ENCODE measurements around the gene PMF1. TPM values are rescaled to one million over a fixed set of nuclear protein-coding genes. Genes with fewer than 3 reads are reported as not detected.

Gene PMF1
- total RNA-seq (10 to 100 TPM; 31.4 to 38.5 TPM), polyA plus RNA-seq (10 to 100 TPM; 29.6 to 65.0 TPM)
- long read RNA-seq, donor 1, transcript PMF1-202 (5 exons, 1,068 nt), result major isoform, 24 of 36 reads
- long read RNA-seq, donor 1, partial matches to known transcripts, result 4 of 36 reads
- long read RNA-seq, donor 1, other reads (novel, unspliced or antisense), result 6 of 36 reads
- long read RNA-seq, donor 2, transcript PMF1-202 (5 exons, 1,068 nt), result major isoform, 6 of 14 reads
- long read RNA-seq, donor 2, partial matches to known transcripts, result 2 of 14 reads
- long read RNA-seq, donor 2, other reads (novel, unspliced or antisense), result 5 of 14 reads

- ATAC-seq (ENCODE audit: low FRiP score), result peak; percentile 98
- peak within 1 kb of the TSS; percentile 53 to 56 for H3K4me3 ChIP-seq (ENCODE audit: low read length in 2 of 2)
- no peaks in the 10 kb centered on the region for H3K9me3 ChIP-seq (ENCODE audit: control insufficient read depth, low read length)
- H3K27me3 ChIP-seq (ENCODE audit: control insufficient read depth in 1 of 2, insufficient read depth in 2 of 2, low read length in 1 of 2), result no peaks in the 10 kb centered on the region
- DNase-seq, result peak; percentile 98 to 99
- intact Hi-C loops (cut with DNase I), result loop anchor here in 1 of 2 donors (2.0 to 5.0 kb wide), 3 partner anchors 18 to 66 kb away; partner anchors contain the start of gene SLC25A44
- WGBS, 2 donors, result 0% methylated on average over 61 of the region's 61 CpGs
- peaks cover 0 to 5% of the 10 kb centered on the region in 2 donors for H3K36me3 ChIP-seq (ENCODE audit: control insufficient read depth in 1 of 2, insufficient read depth in 2 of 2, low read length in 1 of 2)
- peak within 1 kb of the TSS; percentile 69 to 94 for H3K27ac ChIP-seq (ENCODE audit: low read depth in 1 of 2, low read length in 2 of 2)
- no peaks in the 10 kb centered on the region for H3K4me1 ChIP-seq (ENCODE audit: control insufficient read depth in 1 of 2, insufficient read depth in 2 of 2, low read length in 2 of 2)
Measured at GRCh38 chr1:156212833-156213643, at the start of gene PMF1. PMF1 (plus strand) TSS chr1:156213007; CDS start chr1:156213016, 9 bp downstream.

GRCh38 chr1:156163712-156164111, 49.1 kb upstream of the PMF1 start:
- ATAC-seq (ENCODE audit: low FRiP score) (no peak), DNase-seq (peak in 1 of 2 donors; percentile 23)
- H3K27ac ChIP-seq (ENCODE audit: low read depth in 1 of 2, low read length in 2 of 2), result no peak overlapping the region
- no peaks in the 10 kb centered on the region for H3K27me3 ChIP-seq (ENCODE audit: control insufficient read depth in 1 of 2, insufficient read depth in 2 of 2, low read length in 1 of 2)
- no peaks in the 10 kb centered on the region for H3K36me3 ChIP-seq (ENCODE audit: control insufficient read depth in 1 of 2, insufficient read depth in 2 of 2, low read length in 1 of 2)
- no peaks in the 10 kb centered on the region for H3K4me1 ChIP-seq (ENCODE audit: control insufficient read depth in 1 of 2, insufficient read depth in 2 of 2, low read length in 2 of 2)
- WGBS, 2 donors, result 93 to 94% methylated on average over 1 of the region's 1 CpG
- intact Hi-C loops (cut with DNase I), result loop anchor here in 1 of 2 donors (5.0 kb wide), 1 partner anchor 49 kb away; the partner anchor contains the start of gene PMF1
- no peak overlapping the region for H3K4me3 ChIP-seq (ENCODE audit: low read length in 2 of 2)
- H3K9me3 ChIP-seq (ENCODE audit: control insufficient read depth, low read length), result no peaks in the 10 kb centered on the region

GRCh38 chr1:156164125-156164831, 48.5 kb upstream of the PMF1 start:
- intact Hi-C loops (cut with DNase I), result loop anchor here in 1 of 2 donors (5.0 kb wide), 1 partner anchor 48 kb away; the partner anchor contains the start of gene PMF1
- no peak for ATAC-seq (ENCODE audit: low FRiP score)
- 76% methylated on average over 6 of the region's 6 CpGs for WGBS, 2 donors

GRCh38 chr1:156165083-156165482, 47.7 kb upstream of the PMF1 start:
- no peak overlapping the region for H3K4me3 ChIP-seq (ENCODE audit: low read length in 2 of 2)
- 84 to 91% methylated on average over 2 of the region's 2 CpGs for WGBS, 2 donors
- no peaks in the 10 kb centered on the region for H3K27me3 ChIP-seq (ENCODE audit: control insufficient read depth in 1 of 2, insufficient read depth in 2 of 2, low read length in 1 of 2)
- H3K9me3 ChIP-seq (ENCODE audit: control insufficient read depth, low read length), result no peaks in the 10 kb centered on the region
- ATAC-seq (ENCODE audit: low FRiP score) (no peak), DNase-seq (peak in 1 of 2 donors; percentile 32)
- no peak overlapping the region for H3K27ac ChIP-seq (ENCODE audit: low read depth in 1 of 2, low read length in 2 of 2)
- intact Hi-C loops (cut with DNase I), result no loop called here
- H3K36me3 ChIP-seq (ENCODE audit: control insufficient read depth in 1 of 2, insufficient read depth in 2 of 2, low read length in 1 of 2), result no peaks in the 10 kb centered on the region
- H3K4me1 ChIP-seq (ENCODE audit: control insufficient read depth in 1 of 2, insufficient read depth in 2 of 2, low read length in 2 of 2), result no peaks in the 10 kb centered on the region

More at GRCh38 chr1:156164125-156164831, 48.5 kb upstream of the PMF1 start:
- no peaks in the 10 kb centered on the region for H3K27me3 ChIP-seq (ENCODE audit: control insufficient read depth in 1 of 2, insufficient read depth in 2 of 2, low read length in 1 of 2)
- no peak overlapping the region for H3K27ac ChIP-seq (ENCODE audit: low read depth in 1 of 2, low read length in 2 of 2)
- H3K4me3 ChIP-seq (ENCODE audit: low read length in 2 of 2), result no peak overlapping the region
- H3K9me3 ChIP-seq (ENCODE audit: control insufficient read depth, low read length), result no peaks in the 10 kb centered on the region
- DNase-seq, result peak; percentile 1 to 22
- no peaks in the 10 kb centered on the region for H3K36me3 ChIP-seq (ENCODE audit: control insufficient read depth in 1 of 2, insufficient read depth in 2 of 2, low read length in 1 of 2)
- no peaks in the 10 kb centered on the region for H3K4me1 ChIP-seq (ENCODE audit: control insufficient read depth in 1 of 2, insufficient read depth in 2 of 2, low read length in 2 of 2)

GRCh38 chr1:156167536-156167935, 45.3 kb upstream of the PMF1 start:
- WGBS, 2 donors, result 80 to 86% methylated on average over 5 of the region's 5 CpGs

GRCh38 chr1:156172696-156173470, 39.9 kb upstream of the PMF1 start:
- Histone ChIP-seq H3K9me3 (ENCODE audit: control insufficient read depth, low read length) (no peaks in the 10 kb centered on the region), H3K27me3 (ENCODE audit: control insufficient read depth in 1 of 2, insufficient read depth in 2 of 2, low read length in 1 of 2) (no peaks in the 10 kb centered on the region), H3K4me3 (ENCODE audit: low read length in 2 of 2) (no peak overlapping the region), H3K36me3 (ENCODE audit: control insufficient read depth in 1 of 2, insufficient read depth in 2 of 2, low read length in 1 of 2) (no peaks in the 10 kb centered on the region), H3K4me1 (ENCODE audit: control insufficient read depth in 1 of 2, insufficient read depth in 2 of 2, low read length in 2 of 2) (no peaks in the 10 kb centered on the region), H3K27ac (ENCODE audit: low read depth in 1 of 2, low read length in 2 of 2) (no peak overlapping the region)
- WGBS, 2 donors, result 90 to 95% methylated on average over 9 of the region's 9 CpGs
- DNase-seq (no peak), ATAC-seq (ENCODE audit: low FRiP score) (no peak)
- intact Hi-C loops (cut with DNase I), result no loop called here

More at GRCh38 chr1:156167536-156167935, 45.3 kb upstream of the PMF1 start:
- no peak overlapping the region for H3K4me3 ChIP-seq (ENCODE audit: low read length in 2 of 2)
- DNase-seq (no peak), ATAC-seq (ENCODE audit: low FRiP score) (no peak)
- H3K27me3 ChIP-seq (ENCODE audit: control insufficient read depth in 1 of 2, insufficient read depth in 2 of 2, low read length in 1 of 2), result no peaks in the 10 kb centered on the region
- no peaks in the 10 kb centered on the region for H3K9me3 ChIP-seq (ENCODE audit: control insufficient read depth, low read length)
- H3K36me3 ChIP-seq (ENCODE audit: control insufficient read depth in 1 of 2, insufficient read depth in 2 of 2, low read length in 1 of 2), result no peaks in the 10 kb centered on the region
- no peaks in the 10 kb centered on the region for H3K4me1 ChIP-seq (ENCODE audit: control insufficient read depth in 1 of 2, insufficient read depth in 2 of 2, low read length in 2 of 2)
- intact Hi-C loops (cut with DNase I), result no loop called here
- H3K27ac ChIP-seq (ENCODE audit: low read depth in 1 of 2, low read length in 2 of 2), result no peak overlapping the region

- Histone ChIP-seq H3K4me1 (ENCODE audit: control insufficient read depth in 1 of 2, insufficient read depth in 2 of 2, low read length in 2 of 2) (no peaks in the 10 kb centered on the region), H3K27ac (ENCODE audit: low read depth in 1 of 2, low read length in 2 of 2) (no peak overlapping the region), H3K36me3 (ENCODE audit: control insufficient read depth in 1 of 2, insufficient read depth in 2 of 2, low read length in 1 of 2) (no peaks in the 10 kb centered on the region), H3K27me3 (ENCODE audit: control insufficient read depth in 1 of 2, insufficient read depth in 2 of 2, low read length in 1 of 2) (no peaks in the 10 kb centered on the region), H3K9me3 (ENCODE audit: control insufficient read depth, low read length) (no peaks in the 10 kb centered on the region), H3K4me3 (ENCODE audit: low read length in 2 of 2) (no peak overlapping the region)
- intact Hi-C loops (cut with DNase I), result no loop called here
- no peak for DNase-seq
- peak; percentile 46 for ATAC-seq (ENCODE audit: low FRiP score)
- 80 to 83% methylated on average over 12 of the region's 12 CpGs for WGBS, 2 donors
Measured at GRCh38 chr1:156176610-156177210, 36.1 kb upstream of the PMF1 start.

Data from aorta (tissue), 5 donors.